GM19324 (cell line): ENCODE results near the gene STRA6.

Source experiments
- ATAC-seq: cut with Tn5 transposase; IDR thresholded peaks from one replicate; pipeline ENCODE4 v1.9.1; 2021; ENCODE audit warnings: mild to moderate bottlenecking, moderate library complexity; ENCODE audit not compliant: unreplicated experiment, low FRiP score

Gene STRA6

DNA sequence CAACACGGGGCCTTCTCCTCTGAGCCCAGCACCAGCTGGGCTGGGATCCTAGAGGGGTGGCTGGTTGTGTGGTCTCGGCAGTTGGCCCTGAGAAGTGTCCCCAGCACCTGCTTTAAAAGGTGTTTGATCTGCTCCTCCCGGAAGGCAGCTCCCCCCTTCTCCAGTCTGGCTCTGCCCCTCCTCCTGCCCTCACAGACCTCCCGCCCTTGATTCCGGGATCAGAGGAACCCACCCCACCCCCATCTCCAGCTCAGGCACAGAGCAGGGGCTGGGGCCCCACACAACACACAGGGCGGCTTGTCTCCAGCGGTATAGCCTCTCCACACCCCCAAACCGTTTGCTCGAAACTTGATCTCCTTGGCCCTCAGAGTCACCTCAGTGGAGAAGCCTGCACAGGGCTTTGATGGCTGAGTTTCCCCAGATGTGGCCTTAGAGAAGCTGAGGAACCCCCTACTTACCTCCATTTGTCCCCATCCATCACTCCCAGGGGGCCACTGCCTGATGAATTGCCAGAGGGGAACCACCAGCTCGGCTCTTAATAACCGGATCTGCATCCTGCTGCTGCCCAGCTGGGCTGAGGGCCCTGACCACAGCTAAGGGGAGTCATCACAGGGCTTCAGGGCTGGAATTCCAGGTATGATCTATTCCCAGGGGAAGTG is 6.4 kb upstream of the STRA6 start:
- no peak for ATAC-seq

DNA sequence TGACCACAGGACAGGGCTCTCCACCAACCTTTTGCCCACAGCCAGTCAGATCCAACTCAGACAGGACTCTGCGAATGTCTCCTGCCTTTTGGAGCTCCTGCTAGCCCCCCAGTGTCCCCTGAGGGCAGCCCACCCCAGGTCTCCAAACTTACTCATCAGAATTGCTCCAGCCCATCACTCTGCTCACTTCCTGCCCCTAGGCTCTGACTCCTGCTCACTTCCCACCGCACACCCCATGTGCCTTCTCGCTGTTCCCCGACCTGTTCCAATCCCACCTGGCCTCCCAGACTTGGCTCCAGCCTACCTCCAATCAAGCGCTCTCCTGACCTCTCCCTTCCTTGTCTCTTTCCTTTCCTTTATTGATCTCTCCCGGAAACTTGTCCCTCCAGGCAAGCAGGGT is 5.9 kb upstream of the STRA6 start:
- ATAC-seq: no peak

DNA sequence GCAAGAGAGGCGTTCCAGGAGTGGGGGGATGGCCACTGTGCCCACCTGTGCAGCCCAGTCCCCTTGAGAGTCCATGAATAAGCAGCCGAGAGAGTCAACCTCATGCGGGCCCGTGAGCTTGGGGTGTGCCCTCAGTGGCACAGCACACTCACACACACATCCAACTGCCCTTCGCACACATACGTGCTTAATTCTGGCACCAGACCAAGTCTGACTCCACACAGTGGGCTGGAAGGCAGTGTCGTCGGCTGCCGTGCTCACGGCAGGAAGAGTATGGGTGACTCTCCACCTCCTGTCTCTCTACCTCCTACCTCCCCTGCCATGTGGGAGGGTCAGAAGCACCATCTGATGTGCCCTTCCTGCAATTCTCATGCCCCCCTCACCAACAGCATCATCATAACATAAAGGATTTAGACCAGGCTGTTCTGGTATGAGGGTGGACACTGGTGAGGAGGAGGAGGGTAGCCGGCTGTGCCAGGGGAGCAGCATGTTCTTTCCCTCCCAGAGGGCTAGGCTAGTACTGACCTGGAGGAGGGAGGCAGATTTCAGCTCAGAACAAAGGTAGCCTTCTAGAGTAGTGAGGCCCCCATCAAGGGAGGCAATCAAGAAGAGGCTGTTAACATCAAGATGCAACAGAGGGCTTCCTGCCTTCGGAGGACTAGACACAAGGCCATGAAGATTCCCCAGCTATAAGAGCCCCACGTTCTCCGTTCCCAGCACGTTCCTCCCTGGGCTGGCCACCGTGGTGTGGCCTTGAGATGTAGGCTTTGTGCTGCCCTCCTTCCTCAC is 5.3 kb upstream of the STRA6 start:
- ATAC-seq: no peak

DNA sequence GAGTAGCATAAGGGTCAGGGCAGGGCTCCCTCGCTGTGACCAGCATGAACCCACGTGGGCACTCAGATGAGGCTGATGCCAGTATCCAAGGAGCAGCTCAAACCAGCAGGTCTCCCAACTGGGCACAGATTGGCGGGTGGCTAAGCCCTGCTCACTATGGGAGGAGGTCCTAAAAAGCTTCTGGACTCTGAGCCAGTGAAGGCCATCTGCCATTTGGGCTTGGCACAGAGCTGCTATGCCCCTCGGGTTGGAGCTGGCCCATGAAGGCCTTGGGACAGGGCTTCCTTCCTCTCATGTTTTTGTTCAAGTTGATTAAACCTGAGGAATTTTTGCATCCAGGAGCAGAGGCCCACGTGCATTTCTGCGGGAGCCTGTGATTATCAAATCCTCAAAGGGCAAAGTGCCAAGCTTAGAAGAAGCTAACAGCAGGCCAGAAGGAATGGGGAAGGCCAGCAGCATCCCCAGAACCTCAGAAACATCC is 4.3 kb upstream of the STRA6 start:
- no peak for ATAC-seq

DNA sequence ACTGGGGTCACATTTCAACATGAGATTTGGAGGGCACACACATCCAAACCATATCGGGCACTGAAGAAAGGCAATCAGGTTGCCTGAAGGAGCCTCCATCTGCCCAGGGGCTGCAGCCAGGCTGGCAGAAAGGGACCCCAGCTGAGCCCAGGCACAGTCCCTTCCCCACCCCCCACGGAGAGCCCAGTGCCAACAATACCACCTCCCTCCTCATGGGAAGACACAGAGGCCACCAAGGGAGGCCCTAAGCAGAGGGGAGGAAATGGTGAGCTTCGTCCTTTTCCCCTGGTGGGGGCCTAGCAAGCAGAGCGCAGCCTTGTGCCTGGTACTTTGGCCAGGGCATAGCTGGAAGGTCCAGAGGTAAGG is 3.0 kb upstream of the STRA6 start:
- no peak for ATAC-seq

DNA sequence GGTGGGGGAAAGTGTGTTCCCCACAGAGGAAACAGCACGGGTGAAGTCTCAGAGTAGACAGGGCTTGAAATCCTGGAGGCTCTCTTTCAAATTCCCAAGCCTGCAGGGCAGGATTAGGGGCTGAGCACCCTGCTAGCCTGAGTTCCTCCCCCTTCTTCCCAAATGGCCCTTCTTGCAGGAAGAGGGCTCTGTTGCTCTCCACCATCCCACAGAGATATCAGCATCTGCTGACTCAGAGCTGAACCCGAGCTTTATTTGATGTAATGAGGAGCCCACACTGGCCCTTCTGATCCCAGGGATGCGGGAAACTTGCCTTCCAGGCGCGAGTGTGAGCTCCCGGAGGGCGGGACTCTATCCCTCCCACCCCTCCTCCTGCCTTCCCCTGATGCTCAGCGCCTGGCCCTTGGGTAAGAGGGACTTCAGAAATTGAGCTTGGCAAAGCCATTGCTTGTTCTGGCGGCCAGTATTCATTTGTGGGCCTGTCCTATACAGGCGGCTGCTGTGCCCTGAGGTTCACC is 1.4 kb upstream of the STRA6 start:
- ATAC-seq: no peak

DNA sequence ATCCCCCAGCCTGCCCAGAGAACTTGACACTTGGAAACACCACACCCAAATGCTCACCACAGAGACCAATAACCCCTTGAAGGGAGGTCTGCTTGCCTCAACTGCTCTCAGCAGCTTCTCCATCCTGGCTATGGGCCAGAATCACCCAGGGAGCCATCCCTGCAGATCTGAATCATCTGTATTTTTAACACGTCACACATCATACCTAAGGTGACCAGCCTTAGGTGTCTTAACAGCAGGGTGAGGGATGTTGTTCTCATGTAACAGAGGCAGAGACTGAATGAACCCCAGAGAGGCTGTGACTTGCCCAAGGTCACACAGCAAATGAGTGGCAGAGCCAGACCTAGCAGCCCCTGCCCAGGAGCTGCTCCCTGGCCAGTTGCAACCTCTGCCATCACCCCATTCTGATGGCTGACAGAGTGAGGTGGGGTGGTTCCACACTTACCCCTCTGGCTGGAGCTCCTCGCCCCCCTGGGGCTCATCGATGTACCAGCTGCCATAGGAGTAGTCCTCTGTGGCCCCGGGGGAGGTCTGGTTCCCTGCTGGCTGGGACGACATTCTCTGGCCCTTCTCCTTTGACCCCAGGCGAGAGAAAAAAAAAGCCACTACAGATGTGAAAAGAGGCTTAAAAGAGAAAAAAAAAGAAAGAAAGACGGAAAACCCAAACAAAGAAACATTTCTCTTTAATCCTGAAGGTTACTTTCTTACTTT is 722 bp downstream of the STRA6 start:
- ATAC-seq: no peak

DNA sequence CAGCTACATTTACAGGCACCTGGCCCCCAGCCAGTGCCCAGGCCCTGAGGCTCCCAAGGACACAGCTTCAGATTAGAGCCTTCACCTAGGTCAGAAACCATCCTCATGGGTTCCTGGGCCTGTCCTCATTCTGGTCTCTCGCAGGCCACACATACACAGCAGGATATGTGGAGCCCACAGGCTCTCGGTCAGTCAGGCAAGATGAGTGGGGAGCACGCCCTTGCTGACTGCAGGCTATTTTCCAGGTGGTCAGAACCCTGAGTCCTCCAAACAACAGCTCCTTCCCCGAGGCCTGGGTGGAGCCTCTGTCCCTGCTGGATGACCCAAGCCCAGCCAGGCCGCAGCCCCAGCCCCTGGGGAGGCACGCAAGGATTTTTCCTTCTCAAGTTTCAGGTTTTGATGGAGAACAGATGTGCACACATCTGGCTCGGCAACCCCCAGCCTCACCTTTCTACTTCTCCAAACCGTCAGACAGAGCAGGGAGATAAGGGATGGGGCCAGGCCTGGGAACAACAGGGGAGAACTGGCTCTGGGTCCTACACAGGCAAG is 1.6 kb downstream of the STRA6 start:
- ATAC-seq: no peak

DNA sequence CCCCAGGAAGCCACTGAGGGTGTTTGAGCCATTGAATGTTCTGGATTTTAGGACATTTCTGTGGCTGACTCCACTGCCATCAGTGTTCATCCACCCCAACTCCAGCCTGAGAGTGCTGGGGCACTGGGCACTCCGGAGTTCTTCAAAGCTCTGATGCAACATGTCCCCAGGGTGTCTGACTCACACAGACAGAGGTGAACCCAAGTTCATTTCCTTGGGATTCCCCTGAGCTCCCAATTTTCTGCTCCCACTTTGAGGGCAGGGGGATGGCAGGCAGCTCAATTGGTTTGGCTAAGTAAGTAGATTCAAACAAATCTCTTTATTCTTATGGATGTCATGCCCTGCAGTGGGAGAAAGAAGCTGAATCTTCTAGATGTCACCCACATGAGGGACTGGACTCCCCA is 2.2 kb downstream of the STRA6 start:
- no peak for ATAC-seq

DNA sequence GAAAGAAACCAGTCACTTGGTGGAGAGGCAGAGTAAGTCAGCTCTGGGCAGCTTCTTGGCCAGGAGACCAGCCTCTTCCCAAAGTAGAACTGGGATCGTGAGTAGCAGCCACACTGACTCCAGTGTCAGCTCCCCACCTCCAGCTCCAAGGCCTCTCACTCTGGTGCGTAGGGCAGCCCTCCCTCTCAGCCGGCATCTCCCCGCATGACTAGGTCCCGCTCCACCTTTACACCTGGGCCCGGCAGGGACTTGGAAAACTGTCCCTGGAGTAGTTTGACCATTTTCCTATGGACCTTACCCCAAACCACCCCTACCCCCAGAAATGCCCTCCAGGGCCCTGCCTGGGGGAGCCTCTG is 3.3 kb downstream of the STRA6 start:
- ATAC-seq: no peak

DNA sequence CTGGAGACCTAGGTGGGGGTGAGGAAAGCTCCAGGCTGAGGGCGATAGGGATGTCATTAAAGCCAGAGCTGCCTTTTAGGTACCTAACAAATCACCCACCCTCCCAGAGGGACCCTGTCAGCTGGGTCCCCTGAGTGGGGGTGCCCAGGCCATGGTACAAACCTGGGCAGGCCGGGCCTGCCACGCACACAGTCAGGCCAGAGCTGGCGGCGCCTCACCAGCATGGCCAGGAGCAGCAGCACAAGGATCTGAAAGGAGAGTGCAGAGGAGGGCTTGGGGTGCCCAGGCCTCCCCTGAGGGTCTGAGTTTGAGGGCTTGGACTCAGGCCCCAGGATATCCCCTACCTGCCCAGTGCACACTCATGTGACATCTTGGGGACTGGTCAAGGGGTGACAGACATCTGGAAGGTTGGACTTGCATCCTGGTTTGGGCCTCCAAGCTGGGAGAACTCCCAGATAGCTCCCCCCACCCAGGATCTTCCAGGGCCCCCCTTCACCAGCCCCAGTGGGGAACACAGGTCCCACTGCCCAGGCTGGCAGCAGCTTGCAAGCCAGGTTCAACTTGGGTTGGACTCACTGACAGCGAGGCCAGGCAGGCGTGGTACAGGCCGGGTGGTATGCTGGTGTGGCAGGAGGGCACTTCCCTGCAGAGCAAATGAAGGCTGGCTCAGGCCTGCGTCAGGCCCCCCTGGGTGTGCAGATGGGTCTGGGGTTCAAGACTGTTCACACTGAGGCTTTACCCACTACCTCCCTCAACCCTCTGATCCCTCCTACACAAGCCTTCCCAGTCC is 5.2 kb downstream of the STRA6 start:
- no peak for ATAC-seq

DNA sequence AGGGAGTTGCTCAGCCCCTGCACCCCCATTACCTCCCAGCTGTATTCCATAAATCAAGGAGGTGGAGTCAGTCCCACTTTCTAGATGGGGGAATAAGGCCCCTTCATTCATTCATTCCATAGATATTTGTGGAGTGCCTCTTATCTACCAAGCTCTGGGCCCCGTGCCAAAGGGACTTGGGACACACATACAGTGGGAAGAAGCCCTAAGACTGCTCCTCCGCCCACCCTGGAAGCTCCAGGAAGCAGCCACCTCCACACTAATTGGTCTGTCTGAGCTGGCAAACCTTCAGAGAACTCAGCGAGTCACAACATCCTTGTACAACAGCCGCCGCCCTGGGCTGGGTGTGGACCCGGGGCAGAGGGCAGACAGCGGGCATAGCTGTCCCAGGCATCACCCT is 6.4 kb downstream of the STRA6 start:
- no peak for ATAC-seq

DNA sequence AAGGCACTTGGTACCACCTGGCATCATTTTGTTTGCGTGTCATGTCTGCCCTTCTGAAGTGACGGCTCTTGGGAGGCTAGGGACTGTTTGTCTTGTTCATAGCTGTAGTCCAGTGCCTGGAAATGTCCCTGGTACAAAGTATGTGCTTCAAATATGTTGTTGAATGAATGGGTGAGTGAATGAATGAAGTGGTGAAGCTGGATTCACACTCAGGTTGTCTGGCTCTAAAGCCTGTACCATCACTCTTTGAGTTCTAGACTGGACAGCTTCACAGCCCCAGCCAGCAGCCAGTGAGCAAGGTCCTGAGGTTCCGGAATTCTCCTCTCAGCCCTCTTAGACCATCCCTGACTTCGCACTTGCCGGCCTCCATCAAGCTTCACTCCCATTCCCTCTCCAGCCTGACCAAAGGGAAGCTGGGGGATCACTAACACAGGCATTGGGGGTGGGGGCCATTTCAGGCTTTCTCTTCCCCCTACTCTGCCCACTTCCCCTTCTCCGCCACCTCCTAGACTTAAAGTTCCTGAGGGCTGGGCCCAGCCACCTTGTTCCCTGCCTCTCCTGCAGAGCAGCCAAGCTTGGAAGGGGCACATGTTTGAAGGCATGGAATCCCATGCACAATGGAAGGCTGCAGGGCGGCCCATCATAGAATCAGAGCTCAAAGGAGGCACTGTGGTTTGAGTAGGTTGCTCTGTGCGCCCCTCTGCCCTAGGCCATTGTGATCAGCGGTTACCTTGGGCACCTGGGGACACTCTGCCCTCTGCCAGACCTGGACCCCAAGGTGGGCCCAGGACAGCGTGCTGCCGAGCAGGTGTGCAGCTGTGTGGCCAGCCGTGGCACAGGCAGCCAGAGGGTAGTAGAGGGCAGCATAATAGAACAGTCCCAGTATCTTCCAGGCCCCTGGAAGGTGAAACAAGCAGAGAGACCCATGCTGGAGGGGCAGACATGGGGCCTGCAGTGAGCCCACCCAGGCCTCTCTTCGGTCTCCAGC is 7.7 kb downstream of the STRA6 start:
- no peak for ATAC-seq

DNA sequence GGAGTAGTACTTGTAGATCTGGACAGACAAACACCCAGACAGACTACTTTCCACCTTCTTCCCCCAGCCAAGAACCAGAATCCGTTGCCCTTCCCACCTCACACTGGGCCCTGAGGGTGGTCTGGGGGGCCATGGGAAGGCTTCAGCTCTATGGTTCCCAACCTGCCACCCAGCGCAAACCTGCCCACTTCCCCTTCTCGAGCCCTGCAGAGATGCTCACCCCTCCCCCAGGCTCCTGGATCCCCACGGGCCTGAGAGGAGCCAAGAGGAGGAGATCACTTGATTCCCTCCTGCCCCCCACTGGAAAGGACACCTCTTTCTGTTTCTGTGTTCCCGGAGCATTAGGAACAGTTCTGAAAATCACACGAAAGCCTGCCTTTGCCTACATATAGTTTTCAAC is 8.7 kb downstream of the STRA6 start:
- no peak for ATAC-seq

DNA sequence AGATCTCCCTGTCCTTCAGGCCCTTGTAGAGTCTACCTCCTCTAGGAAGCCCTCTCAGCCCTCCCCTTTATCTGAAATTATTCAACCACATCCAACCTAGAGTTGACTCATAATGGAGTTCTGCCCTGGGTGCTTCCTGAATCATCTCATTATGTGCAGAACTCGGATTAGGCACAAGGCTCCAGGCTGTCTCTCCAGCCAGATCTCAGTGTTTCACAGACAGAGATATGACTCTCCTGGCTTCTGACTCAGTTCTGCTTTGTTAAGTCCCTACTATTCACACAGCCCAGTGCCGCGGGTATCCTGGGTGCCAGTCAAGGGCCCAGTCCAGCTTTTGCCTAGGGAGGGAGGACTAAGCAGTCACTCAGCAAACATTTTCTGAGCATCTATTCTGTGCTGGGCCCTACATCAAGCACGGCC is 9.3 kb downstream of the STRA6 start:
- ATAC-seq: no peak

DNA sequence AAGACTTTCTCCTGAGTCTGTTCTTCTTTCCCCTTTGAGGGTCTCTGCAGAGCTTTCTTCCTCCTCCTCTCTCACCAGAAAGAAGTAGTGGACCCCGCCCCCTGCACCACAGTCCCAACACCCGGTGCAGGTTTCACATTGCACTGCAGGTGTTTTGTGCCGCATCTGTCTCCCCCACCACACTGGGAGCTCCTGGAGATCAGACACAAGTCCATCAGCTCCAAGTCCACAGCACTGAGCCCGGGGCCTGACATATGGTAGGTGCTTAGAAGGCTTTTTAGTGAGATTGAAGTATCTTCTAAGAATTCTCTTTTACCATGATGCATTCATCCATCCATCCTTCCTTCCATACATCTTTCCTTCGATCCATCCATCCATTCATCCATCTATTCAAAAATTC is 9.8 kb downstream of the STRA6 start:
- no peak for ATAC-seq

DNA sequence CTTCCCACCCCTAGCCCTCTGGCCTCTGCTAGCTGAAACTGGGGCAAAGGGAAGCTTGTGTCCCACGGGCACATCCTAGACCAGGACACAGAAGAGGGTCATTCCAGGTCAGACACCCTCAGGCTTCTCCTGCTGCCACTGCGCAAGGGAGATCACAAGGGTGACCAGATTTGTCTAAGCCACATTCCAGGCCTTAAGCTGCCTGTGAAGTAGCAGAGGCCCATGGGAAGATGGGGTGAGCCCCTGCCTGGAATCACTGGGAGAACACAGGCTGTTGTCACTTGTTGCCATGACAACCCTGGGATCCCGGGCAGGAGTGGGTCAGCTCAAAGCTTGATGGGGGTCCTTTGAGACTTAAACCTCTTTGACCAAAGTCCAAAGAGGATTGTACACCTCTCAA is 10.8 kb downstream of the STRA6 start:
- ATAC-seq: no peak

DNA sequence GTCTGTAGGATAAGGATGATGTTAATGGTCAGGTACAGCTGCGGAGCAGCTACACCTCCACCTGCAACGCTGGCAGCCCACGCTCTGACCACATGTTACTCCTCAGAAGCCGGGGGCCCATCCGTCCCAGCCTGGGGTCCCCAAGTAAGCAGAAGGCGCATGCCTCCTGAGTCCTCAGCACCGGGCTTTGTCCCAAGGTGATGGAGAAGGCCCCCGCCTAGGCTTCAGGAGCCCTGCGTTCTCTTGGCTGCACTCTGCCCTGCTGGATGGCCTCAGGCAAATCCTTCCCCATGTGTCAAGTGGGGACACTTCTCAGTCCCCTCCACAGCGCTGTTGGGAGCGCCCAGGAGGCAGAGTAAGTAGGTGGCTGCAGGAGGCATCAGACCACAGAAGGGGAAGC is 14.4 kb downstream of the STRA6 start:
- ATAC-seq: no peak

DNA sequence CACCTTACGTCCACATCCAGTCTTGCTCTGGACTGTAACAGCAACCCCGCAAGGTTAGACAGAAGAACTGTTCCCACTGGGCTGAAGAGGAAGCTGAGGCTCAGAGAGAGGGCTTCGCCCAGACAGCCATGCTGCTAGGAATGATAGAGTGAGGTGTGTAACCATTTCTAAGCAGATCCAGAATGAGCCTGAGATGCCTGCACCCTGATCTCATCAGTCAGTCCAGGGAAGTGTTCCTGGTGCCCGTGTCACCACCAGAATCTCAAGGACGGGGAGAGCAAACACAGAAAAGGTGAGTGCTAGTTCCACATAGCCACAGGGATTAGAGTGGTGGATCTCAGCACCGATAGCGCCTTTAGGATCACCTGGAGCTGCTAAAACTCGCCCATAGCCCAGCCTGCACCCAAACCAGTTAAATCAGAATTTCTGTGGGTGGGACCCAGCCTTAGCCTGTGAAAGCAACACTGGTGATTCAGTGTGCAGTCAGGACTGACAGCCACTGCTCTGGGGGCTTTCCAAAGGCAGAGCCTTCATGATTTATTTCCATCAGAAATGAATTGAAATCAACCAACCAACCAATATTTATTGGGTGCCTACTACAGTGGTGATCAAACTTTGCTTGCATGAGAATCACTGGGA is 16.8 kb downstream of the STRA6 start:
- ATAC-seq: no peak
